ENCODE results near the gene MAP3K13. TPM values are rescaled to one million over a fixed set of nuclear protein-coding genes. Genes with fewer than 3 reads are reported as not detected.
"Not testable (repeated sequence)": the region's sequence is repeated elsewhere in the genome, so short reads cannot be mapped to it uniquely, and the experiment has no call there.

MAP3K13 gene
- total RNA-seq, 1 experiment from 2014 or later, result 10.5 TPM

GRCh38 chr3:185460719-185461350 lies 97.9 kb downstream of the MAP3K13 start:
- Histone ChIP-seq H3K27me3 (no peaks in the 10 kb centered on the region), H3K9me3 (no peaks in the 10 kb centered on the region), H3K36me3 (no peaks in the 10 kb centered on the region), H3K4me3 (no peak overlapping the region)
- no peak for DNase-seq

- no peaks in the 10 kb centered on the region for H3K27me3 ChIP-seq
- no peak for DNase-seq
- H3K9me3 ChIP-seq, result no peaks in the 10 kb centered on the region
- no peaks in the 10 kb centered on the region for H3K36me3 ChIP-seq
- H3K4me3 ChIP-seq, result no peak overlapping the region
Observed at GRCh38 chr3:185465471-185465870, 102.5 kb downstream of the MAP3K13 start.

GRCh38 chr3:185466123-185466522 lies 103.2 kb downstream of the MAP3K13 start:
- DNase-seq, H3K4me3 ChIP-seq, H3K9me3 ChIP-seq, H3K36me3 ChIP-seq, H3K27me3 ChIP-seq: not testable (repeated sequence)

- Histone ChIP-seq H3K36me3 (no peaks in the 10 kb centered on the region), H3K9me3 (no peaks in the 10 kb centered on the region), H3K4me3 (no peak overlapping the region), H3K27me3 (no peaks in the 10 kb centered on the region)
- no peak for DNase-seq
Observed at GRCh38 chr3:185469542-185469941, 106.6 kb downstream of the MAP3K13 start.

- no peaks in the 10 kb centered on the region for H3K9me3 ChIP-seq
- no peak overlapping the region for H3K4me3 ChIP-seq
- DNase-seq, result no peak
- no peaks in the 10 kb centered on the region for H3K27me3 ChIP-seq
- no peaks in the 10 kb centered on the region for H3K36me3 ChIP-seq
Observed at GRCh38 chr3:185470323-185470722, 107.4 kb downstream of the MAP3K13 start.

- Histone ChIP-seq H3K36me3 (no peaks in the 10 kb centered on the region), H3K27me3 (no peaks in the 10 kb centered on the region), H3K4me3 (no peak overlapping the region), H3K9me3 (no peaks in the 10 kb centered on the region)
- DNase-seq, result peak; percentile 94
Observed at GRCh38 chr3:185473290-185473815, 110.4 kb downstream of the MAP3K13 start.

- not testable (repeated sequence) for H3K27me3 ChIP-seq, H3K9me3 ChIP-seq, H3K36me3 ChIP-seq, DNase-seq, H3K4me3 ChIP-seq
Observed at GRCh38 chr3:185474922-185475321, 112.0 kb downstream of the MAP3K13 start.

GRCh38 chr3:185477316-185477715 lies 114.4 kb downstream of the MAP3K13 start:
- no peaks in the 10 kb centered on the region for H3K9me3 ChIP-seq
- no peak overlapping the region for H3K4me3 ChIP-seq
- no peak for DNase-seq
- no peaks in the 10 kb centered on the region for H3K27me3 ChIP-seq
- H3K36me3 ChIP-seq, result no peaks in the 10 kb centered on the region

GRCh38 chr3:185479373-185479945 lies 116.5 kb downstream of the MAP3K13 start:
- H3K36me3 ChIP-seq, result peaks cover 4% of the 10 kb centered on the region; the same call in 1 of the 2 replicates
- no peak for DNase-seq
- no peak overlapping the region for H3K4me3 ChIP-seq
- no peaks in the 10 kb centered on the region for H3K27me3 ChIP-seq
- no peaks in the 10 kb centered on the region for H3K9me3 ChIP-seq

- no peaks in the 10 kb centered on the region for H3K27me3 ChIP-seq
- no peak overlapping the region for H3K4me3 ChIP-seq
- no peaks in the 10 kb centered on the region for H3K9me3 ChIP-seq
- DNase-seq, result no peak
- peaks cover 10% of the 10 kb centered on the region; the same call in 1 of the 2 replicates for H3K36me3 ChIP-seq
Observed at GRCh38 chr3:185484296-185484695, 121.4 kb downstream of the MAP3K13 start.

GRCh38 chr3:185486394-185486793 lies 123.5 kb downstream of the MAP3K13 start:
- no peak for DNase-seq
- H3K4me3 ChIP-seq, result no peak overlapping the region
- no peaks in the 10 kb centered on the region for H3K27me3 ChIP-seq
- H3K9me3 ChIP-seq, result no peaks in the 10 kb centered on the region
- peaks cover 20% of the 10 kb centered on the region for H3K36me3 ChIP-seq

- H3K4me3 ChIP-seq, result no peak overlapping the region
- DNase-seq, result no peak
- peaks cover 21% of the 10 kb centered on the region for H3K36me3 ChIP-seq
- no peaks in the 10 kb centered on the region for H3K27me3 ChIP-seq
- no peaks in the 10 kb centered on the region for H3K9me3 ChIP-seq
Observed at GRCh38 chr3:185488465-185488864, 125.5 kb downstream of the MAP3K13 start.

GRCh38 chr3:185489462-185489861 lies 126.5 kb downstream of the MAP3K13 start:
- Histone ChIP-seq H3K27me3 (no peaks in the 10 kb centered on the region), H3K9me3 (no peaks in the 10 kb centered on the region), H3K36me3 (peaks cover 29% of the 10 kb centered on the region), H3K4me3 (no peak overlapping the region)
- no peak for DNase-seq

GRCh38 chr3:185490241-185490640 lies 127.3 kb downstream of the MAP3K13 start:
- H3K27me3 ChIP-seq, result no peaks in the 10 kb centered on the region
- H3K36me3 ChIP-seq, result peaks cover 32% of the 10 kb centered on the region
- no peaks in the 10 kb centered on the region for H3K9me3 ChIP-seq
- DNase-seq, result no peak
- no peak overlapping the region for H3K4me3 ChIP-seq

- H3K9me3 ChIP-seq, result no peaks in the 10 kb centered on the region
- H3K27me3 ChIP-seq, result no peaks in the 10 kb centered on the region
- DNase-seq, result peak; percentile 94
- H3K36me3 ChIP-seq, result peaks cover 25% of the 10 kb centered on the region
- H3K4me3 ChIP-seq, result peak within 1 kb of the TSS; percentile 81
Observed at GRCh38 chr3:185498503-185499396, 135.8 kb downstream of the MAP3K13 start, which contains the start of gene TMEM41A. TSS of gene TMEM41A (minus strand) at chr3:185499035. CDS start at chr3:185498961, 74 bp downstream.

- Histone ChIP-seq H3K4me3 (no peak overlapping the region), H3K27me3 (no peaks in the 10 kb centered on the region), H3K36me3 (no peaks in the 10 kb centered on the region), H3K9me3 (no peaks in the 10 kb centered on the region; the same call in 1 of the 2 replicates)
- DNase-seq, result no peak
Observed at GRCh38 chr3:185502987-185503386, 140.1 kb downstream of the MAP3K13 start.

- Histone ChIP-seq H3K36me3 (no peaks in the 10 kb centered on the region), H3K27me3 (no peaks in the 10 kb centered on the region), H3K4me3 (no peak overlapping the region), H3K9me3 (no peaks in the 10 kb centered on the region; the same call in 1 of the 2 replicates)
- DNase-seq, result no peak
Observed at GRCh38 chr3:185503521-185503920, 140.6 kb downstream of the MAP3K13 start.
